Neural progenitor cell (in vitro differentiated cells): ENCODE results near the gene MKS1. TPM values are rescaled to one million over a fixed set of nuclear protein-coding genes. Genes with fewer than 3 reads are reported as not detected.

Source experiments
- DNase-seq: peaks from one replicate; pipeline ENCODE4 v3.0.0-alpha.2; 2016; ENCODE audit warnings: low spot score
- H2AFZ ChIP-seq: fragments of 200-600 bp; sonication (generic); replicated peaks from 2 replicates; pipeline ENCODE4 v1.6.1; 2016; ENCODE audit warnings: antibody characterized with exemption
- H3F3A ChIP-seq: fragments of 200-600 bp; sonication (generic); 2 replicates; pipeline ENCODE4 v1.6.1; 2016; ENCODE audit warnings: antibody characterized with exemption, low read depth
- H3K27ac ChIP-seq: fragments of 200-600 bp; sonication (generic); 2 replicates; pipeline ENCODE4 v1.5.1; 2016; ENCODE audit warnings: mild to moderate bottlenecking
- H3K27me3 ChIP-seq: fragments of 200-600 bp; sonication (generic); 2 replicates; pipeline ENCODE4 v1.6.1; 2016; ENCODE audit warnings: mild to moderate bottlenecking, moderate library complexity
- H3K36me3 ChIP-seq: fragments of 200-600 bp; sonication (generic); 2 replicates; pipeline ENCODE4 v1.5.1; 2016
- H3K4me1 ChIP-seq: fragments of 200-600 bp; sonication (generic); 2 replicates; pipeline ENCODE4 v1.6.1; 2016; ENCODE audit warnings: mixed run types
- H3K4me2 ChIP-seq: fragments of 200-600 bp; sonication (generic); 2 replicates; pipeline ENCODE4 v1.6.1; 2016
- H3K4me3 ChIP-seq: fragments of 200-600 bp; sonication (generic); 2 replicates; pipeline ENCODE4 v1.5.1; 2016
- H3K79me2 ChIP-seq: fragments of 200-600 bp; sonication (generic); 2 replicates; pipeline ENCODE4 v1.6.1; 2016; ENCODE audit warnings: low read depth
- H3K9ac ChIP-seq: fragments of 200-600 bp; sonication (generic); 2 replicates; pipeline ENCODE4 v1.6.1; 2016
- H3K9me3 ChIP-seq: fragments of 200-600 bp; sonication (generic); 2 replicates; pipeline ENCODE4 v1.5.1; 2016; ENCODE audit warnings: low read depth
- H4K20me1 ChIP-seq: fragments of 200-600 bp; sonication (generic); 2 replicates; pipeline ENCODE4 v1.6.1; 2016; ENCODE audit warnings: low read depth
- H3K27ac Mint-ChIP-seq: 3 replicates; pipeline ENCODE4 v1.8.0; 2021; ENCODE audit warnings: mixed read lengths
- H3K27me3 Mint-ChIP-seq: 2 replicates; pipeline ENCODE4 v1.8.0; 2022; ENCODE audit warnings: low read depth, mild to moderate bottlenecking, inconsistent platforms, moderate library complexity, mixed read lengths; ENCODE audit not compliant: insufficient read depth
- H3K36me3 Mint-ChIP-seq: 3 replicates; pipeline ENCODE4 v1.8.0; 2021; ENCODE audit warnings: mixed read lengths
- H3K4me1 Mint-ChIP-seq: 3 replicates; pipeline ENCODE4 v1.8.0; 2021; ENCODE audit warnings: mixed read lengths
- H3K4me3 Mint-ChIP-seq: 3 replicates; pipeline ENCODE4 v1.8.0; 2021; ENCODE audit warnings: mild to moderate bottlenecking, moderate library complexity, mixed read lengths
- H3K9me3 Mint-ChIP-seq: 3 replicates; pipeline ENCODE4 v1.8.0; 2020; ENCODE audit warnings: mixed read lengths
- EZH2 ChIP-seq: fragments of 200-600 bp; sonication (generic); IDR thresholded peaks from 2 replicates; pipeline ENCODE4 v1.6.1; 2017; ENCODE audit warnings: antibody characterized with exemption, mild to moderate bottlenecking, moderate library complexity
- EZH2phosphoT487 ChIP-seq: fragments of 200-600 bp; sonication (generic); IDR thresholded peaks from 2 replicates; pipeline ENCODE4 v1.6.1; 2017; ENCODE audit warnings: antibody characterized with exemption
- total RNA-seq: library from RNA; depleted of rRNA; stranded (reverse); fragments of >200 nt; gene quantifications from 2 replicates; pipeline ENCODE4 v1.2.3, GENCODE V29; 2015; ENCODE audit warnings: low replicate concordance
- TF ChIP-seq, protein P1 (sequence below): fragments of 200-600 bp; sonication (generic); IDR thresholded peaks from 2 replicates; pipeline ENCODE4 v1.5.1; 2017; ENCODE audit warnings: antibody characterized with exemption, mild to moderate bottlenecking

MKS1 gene
- total RNA-seq, 1 donor from 2014 or later = 25.8 TPM

DNA sequence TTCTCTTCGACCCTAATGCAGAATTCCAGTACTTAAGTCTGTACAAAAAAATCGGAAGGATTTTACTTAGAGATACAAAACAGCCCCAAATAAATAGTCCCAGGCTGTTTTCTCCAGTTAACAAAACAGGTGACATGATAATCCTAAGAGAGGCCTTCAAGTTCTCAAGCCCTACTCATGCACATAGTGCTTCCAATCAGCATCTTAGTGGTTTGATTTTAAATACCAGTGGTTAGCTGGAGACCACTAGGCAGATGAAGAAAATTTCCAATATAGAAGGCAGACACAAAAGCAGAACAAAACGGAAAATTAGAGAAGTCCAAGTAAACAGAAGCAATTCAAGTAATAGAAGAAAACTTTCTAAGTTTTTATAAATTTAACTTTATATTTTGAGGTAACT, 57.5 kb downstream of the MKS1 start:
- Histone ChIP-seq H3K4me2 (no peak overlapping the region), H3K9ac (no peak overlapping the region), H4K20me1 (no peaks in the 10 kb centered on the region), H3K36me3 (no peaks in the 10 kb centered on the region), H3K27ac (no peak overlapping the region), H2AFZ (no peak overlapping the region), H3K9me3 (no peaks in the 10 kb centered on the region), H3F3A (peaks cover 6% of the 10 kb centered on the region), H3K4me3 (no peak overlapping the region), H3K27me3 (peaks cover 96% of the 10 kb centered on the region), H3K4me1 (no peaks in the 10 kb centered on the region), H3K79me2 (no peaks in the 10 kb centered on the region)
- TF ChIP-seq, protein P1, sequence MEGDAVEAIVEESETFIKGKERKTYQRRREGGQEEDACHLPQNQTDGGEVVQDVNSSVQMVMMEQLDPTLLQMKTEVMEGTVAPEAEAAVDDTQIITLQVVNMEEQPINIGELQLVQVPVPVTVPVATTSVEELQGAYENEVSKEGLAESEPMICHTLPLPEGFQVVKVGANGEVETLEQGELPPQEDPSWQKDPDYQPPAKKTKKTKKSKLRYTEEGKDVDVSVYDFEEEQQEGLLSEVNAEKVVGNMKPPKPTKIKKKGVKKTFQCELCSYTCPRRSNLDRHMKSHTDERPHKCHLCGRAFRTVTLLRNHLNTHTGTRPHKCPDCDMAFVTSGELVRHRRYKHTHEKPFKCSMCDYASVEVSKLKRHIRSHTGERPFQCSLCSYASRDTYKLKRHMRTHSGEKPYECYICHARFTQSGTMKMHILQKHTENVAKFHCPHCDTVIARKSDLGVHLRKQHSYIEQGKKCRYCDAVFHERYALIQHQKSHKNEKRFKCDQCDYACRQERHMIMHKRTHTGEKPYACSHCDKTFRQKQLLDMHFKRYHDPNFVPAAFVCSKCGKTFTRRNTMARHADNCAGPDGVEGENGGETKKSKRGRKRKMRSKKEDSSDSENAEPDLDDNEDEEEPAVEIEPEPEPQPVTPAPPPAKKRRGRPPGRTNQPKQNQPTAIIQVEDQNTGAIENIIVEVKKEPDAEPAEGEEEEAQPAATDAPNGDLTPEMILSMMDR = no peak
- TF ChIP-seq EZH2 (no peak), EZH2phosphoT487 (no peak)
- no peaks in the 10 kb centered on the region for H3K9me3 Mint-ChIP-seq
- no peak for DNase-seq
- peaks cover 17% of the 10 kb centered on the region for H3K27me3 Mint-ChIP-seq
- H3K4me3 Mint-ChIP-seq = no peak overlapping the region
- no peaks in the 10 kb centered on the region for H3K36me3 Mint-ChIP-seq
- H3K4me1 Mint-ChIP-seq = peaks cover 3% of the 10 kb centered on the region
- no peak overlapping the region for H3K27ac Mint-ChIP-seq

DNA sequence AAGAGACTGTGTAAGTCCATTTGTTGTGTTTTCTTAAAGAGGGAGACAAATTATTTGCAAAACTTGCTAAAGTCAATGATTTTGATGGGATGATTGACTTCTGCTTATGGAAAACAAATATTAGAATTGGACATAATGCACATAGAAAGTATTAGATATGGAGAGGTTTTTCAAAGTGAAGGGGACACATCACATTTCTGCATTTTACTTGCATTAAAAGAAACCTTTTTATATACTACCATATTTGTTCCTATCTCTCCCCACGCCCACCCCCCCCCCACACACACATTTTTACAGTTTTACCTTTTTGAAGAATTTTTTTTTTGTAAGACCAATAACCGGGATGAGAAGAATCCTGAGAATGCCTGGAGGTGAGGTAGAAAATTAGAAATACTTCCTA, 60.9 kb downstream of the MKS1 start:
- H3K27ac ChIP-seq = no peak overlapping the region
- Mint-ChIP-seq H3K36me3 (no peaks in the 10 kb centered on the region), H3K4me3 (no peak overlapping the region), H3K4me1 (peaks cover 3% of the 10 kb centered on the region), H3K9me3 (peaks cover 3% of the 10 kb centered on the region), H3K27me3 (peaks cover 30% of the 10 kb centered on the region), H3K27ac (no peak overlapping the region)
- no peaks in the 10 kb centered on the region for H3K4me1 ChIP-seq
- H4K20me1 ChIP-seq = no peaks in the 10 kb centered on the region
- no peak overlapping the region for H3K4me2 ChIP-seq
- TF ChIP-seq, protein P1 = no peak
- TF ChIP-seq EZH2phosphoT487 (no peak), EZH2 (no peak)
- DNase-seq = no peak
- H3K79me2 ChIP-seq = no peaks in the 10 kb centered on the region
- H3K36me3 ChIP-seq = no peaks in the 10 kb centered on the region
- H3F3A ChIP-seq = peaks cover 10% of the 10 kb centered on the region
- H3K9me3 ChIP-seq = no peaks in the 10 kb centered on the region
- H3K4me3 ChIP-seq = no peak overlapping the region
- H3K27me3 ChIP-seq = peaks cover 96% of the 10 kb centered on the region
- H2AFZ ChIP-seq = no peak overlapping the region
- no peak overlapping the region for H3K9ac ChIP-seq

DNA sequence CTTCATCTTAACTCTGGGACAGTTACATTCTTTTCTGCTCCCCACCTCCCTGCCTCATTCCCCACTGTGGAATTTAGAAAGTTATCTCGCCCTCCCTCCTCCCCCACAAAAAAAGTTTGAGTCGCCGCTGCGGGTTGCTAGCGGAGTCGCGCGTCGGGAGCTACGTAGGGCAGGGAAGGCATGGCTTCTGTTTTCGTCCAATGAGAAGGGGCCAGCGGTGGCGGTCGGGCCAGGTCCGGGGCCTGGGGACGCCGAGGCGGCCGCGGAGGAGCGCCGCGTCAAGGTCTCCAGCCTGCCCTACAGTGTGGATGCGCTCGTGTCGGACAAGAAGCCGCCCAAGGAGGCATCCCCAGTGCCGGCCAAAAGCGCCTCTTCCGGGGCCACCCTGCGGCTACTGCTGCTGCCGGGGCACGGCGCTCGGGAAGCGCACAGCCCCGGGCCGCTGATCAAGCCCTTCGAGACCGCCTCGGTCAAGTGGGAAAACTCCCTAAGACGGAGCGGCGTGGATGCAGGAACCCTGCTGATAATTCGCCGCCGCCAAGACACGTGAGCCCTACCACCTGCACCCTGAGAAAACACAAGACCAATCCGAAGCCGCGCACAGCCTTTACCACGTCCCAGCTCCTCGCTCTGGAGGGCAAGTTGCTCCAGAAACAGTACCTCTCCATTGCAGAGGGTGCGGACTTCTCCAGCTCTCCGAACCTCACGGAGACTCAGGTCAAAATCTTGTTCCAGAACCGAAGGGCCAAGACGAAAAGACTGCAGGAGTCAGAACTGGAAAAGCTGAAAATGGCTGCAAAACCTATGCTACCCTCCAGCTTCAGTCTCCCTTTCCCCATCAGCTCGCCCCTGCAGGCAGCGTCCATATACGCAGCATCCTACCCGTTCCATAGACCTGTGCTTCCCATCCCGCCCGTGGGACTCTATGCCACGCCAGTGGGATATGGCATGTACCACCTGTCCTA, 61.9 kb downstream of the MKS1 start:
- Histone ChIP-seq H3K9ac (peak overlapping the region; percentile 33), H3K4me3 (peak overlapping the region; percentile 65), H4K20me1 (no peaks in the 10 kb centered on the region), H3K4me1 (no peaks in the 10 kb centered on the region), H3K9me3 (no peaks in the 10 kb centered on the region), H3K27ac (no peak overlapping the region), H3K79me2 (no peaks in the 10 kb centered on the region), H3K4me2 (peak overlapping the region; percentile 89), H3F3A (peaks cover 10% of the 10 kb centered on the region), H2AFZ (peak overlapping the region; percentile 94), H3K36me3 (no peaks in the 10 kb centered on the region), H3K27me3 (peaks cover 96% of the 10 kb centered on the region)
- peaks cover 34% of the 10 kb centered on the region for H3K27me3 Mint-ChIP-seq
- DNase-seq = peak; percentile 77
- H3K36me3 Mint-ChIP-seq = no peaks in the 10 kb centered on the region
- peaks cover 3% of the 10 kb centered on the region for H3K9me3 Mint-ChIP-seq
- TF ChIP-seq EZH2phosphoT487 = peak; percentile 59
- TF ChIP-seq, protein P1 = peak; percentile 29
- peak; percentile 74 for TF ChIP-seq EZH2
- peaks cover 3% of the 10 kb centered on the region for H3K4me1 Mint-ChIP-seq
- H3K27ac Mint-ChIP-seq = no peak overlapping the region
- H3K4me3 Mint-ChIP-seq = peak overlapping the region; percentile 88

Other genes with a start within 250 kb of the MKS1 start
- 90.4 and 103 TPM in 2 replicates for gene VEZF1, start 231.0 kb downstream of the MKS1 start, total RNA-seq
- 436 and 556 TPM in 2 replicates for gene SRSF1, start 212.0 kb downstream of the MKS1 start, total RNA-seq
- 46.8 and 52.6 TPM in 2 replicates for gene DYNLL2, start 135.8 kb downstream of the MKS1 start, total RNA-seq
- 0.13 and 0.37 TPM in 2 replicates for gene OR4D1, start 70.9 kb downstream of the MKS1 start, total RNA-seq
- not detected in 2 replicates for gene OR4D2, start 52.3 kb downstream of the MKS1 start, total RNA-seq
- gene EPX, start 26.5 kb downstream of the MKS1 start, total RNA-seq = not detected in 2 replicates
- gene LPO, start 19.3 kb upstream of the MKS1 start, total RNA-seq = not detected in 2 replicates
- gene MPO, start 61.7 kb upstream of the MKS1 start, total RNA-seq = not detected in 2 replicates
- gene TSPOAP1, start 109.5 kb upstream of the MKS1 start, total RNA-seq = 13.8 and 48.7 TPM in 2 replicates
- 60.2 and 103 TPM in 2 replicates for gene SUPT4H1, start 132.9 kb upstream of the MKS1 start, total RNA-seq
- gene RNF43, start 198.3 kb upstream of the MKS1 start, total RNA-seq = 0.50 TPM in 1 of 2 replicates, not detected in the other